Type B pancreatic cell (in vitro differentiated cells): Measurements from ENCODE around the gene RFX4. TPM values are rescaled to one million over a fixed set of nuclear protein-coding genes. Genes with fewer than 3 reads are reported as not detected.

Experiments
- DNase-seq: peaks from one replicate; pipeline ENCODE4 v3.0.0; 2021; ENCODE audit warnings: mixed read lengths; ENCODE audit not compliant: unreplicated experiment; ENCODE audit errors: extremely low spot score
- H3K27ac Mint-ChIP-seq: 2 replicates; pipeline ENCODE4 v1.8.0; 2021; ENCODE audit warnings: mild to moderate bottlenecking, mixed read lengths
- H3K27me3 Mint-ChIP-seq: 2 replicates; pipeline ENCODE4 v1.8.0; 2021; ENCODE audit warnings: mixed read lengths
- H3K36me3 Mint-ChIP-seq: 2 replicates; pipeline ENCODE4 v1.8.0; 2021; ENCODE audit warnings: mixed read lengths
- H3K4me1 Mint-ChIP-seq: one replicate; pipeline ENCODE4 v1.8.0; 2021; ENCODE audit warnings: mixed read lengths; ENCODE audit not compliant: unreplicated experiment
- H3K4me3 Mint-ChIP-seq: 2 replicates; pipeline ENCODE4 v1.8.0; 2021; ENCODE audit warnings: mild to moderate bottlenecking, mixed read lengths
- H3K9me3 Mint-ChIP-seq: 2 replicates; pipeline ENCODE4 v1.8.0; 2021; ENCODE audit warnings: mixed read lengths
- CTCF ChIP-seq: fragments of 200-600 bp; sonication (generic); conservative IDR thresholded peaks from 2 replicates; pipeline ENCODE4 v1.5.0; 2021; ENCODE audit warnings: antibody characterized with exemption, mild to moderate bottlenecking
- total RNA-seq: library from RNA; stranded (reverse); gene quantifications from 2 replicates; pipeline ENCODE4 v1.2.1, GENCODE V29; 2021; ENCODE audit warnings: low replicate concordance

The RFX4 gene
- total RNA-seq, 1 donor from 2014 or later = 25.4 TPM

GRCh38 chr12:106582249-106582591 lies 584 bp upstream of the RFX4 start:
- peak overlapping the region; percentile 83 for H3K4me3 Mint-ChIP-seq
- peaks cover 97% of the 10 kb centered on the region for H3K27me3 Mint-ChIP-seq
- H3K36me3 Mint-ChIP-seq = no peaks in the 10 kb centered on the region
- peak overlapping the region; percentile 58 for H3K27ac Mint-ChIP-seq
- H3K4me1 Mint-ChIP-seq = peaks cover 10% of the 10 kb centered on the region
- TF ChIP-seq CTCF = peak; percentile 44
- H3K9me3 Mint-ChIP-seq = no peaks in the 10 kb centered on the region
- no peak for DNase-seq

- no peak for TF ChIP-seq CTCF
- Mint-ChIP-seq H3K27me3 (peaks cover 97% of the 10 kb centered on the region), H3K4me1 (peaks cover 10% of the 10 kb centered on the region), H3K4me3 (peak overlapping the region; percentile 88), H3K36me3 (no peaks in the 10 kb centered on the region), H3K27ac (peak overlapping the region; percentile 65), H3K9me3 (no peaks in the 10 kb centered on the region)
- DNase-seq = no peak
These were observed 669 bp downstream of the RFX4 start for GRCh38 chr12:106583242-106584103.

- peaks cover 10% of the 10 kb centered on the region for H3K4me1 Mint-ChIP-seq
- H3K9me3 Mint-ChIP-seq = no peaks in the 10 kb centered on the region
- no peak for TF ChIP-seq CTCF
- no peak overlapping the region for H3K27ac Mint-ChIP-seq
- no peaks in the 10 kb centered on the region for H3K36me3 Mint-ChIP-seq
- H3K4me3 Mint-ChIP-seq = peak overlapping the region; percentile 82
- H3K27me3 Mint-ChIP-seq = peaks cover 97% of the 10 kb centered on the region
- no peak for DNase-seq
These were observed 1.6 kb downstream of the RFX4 start for GRCh38 chr12:106584104-106585064.

DNA sequence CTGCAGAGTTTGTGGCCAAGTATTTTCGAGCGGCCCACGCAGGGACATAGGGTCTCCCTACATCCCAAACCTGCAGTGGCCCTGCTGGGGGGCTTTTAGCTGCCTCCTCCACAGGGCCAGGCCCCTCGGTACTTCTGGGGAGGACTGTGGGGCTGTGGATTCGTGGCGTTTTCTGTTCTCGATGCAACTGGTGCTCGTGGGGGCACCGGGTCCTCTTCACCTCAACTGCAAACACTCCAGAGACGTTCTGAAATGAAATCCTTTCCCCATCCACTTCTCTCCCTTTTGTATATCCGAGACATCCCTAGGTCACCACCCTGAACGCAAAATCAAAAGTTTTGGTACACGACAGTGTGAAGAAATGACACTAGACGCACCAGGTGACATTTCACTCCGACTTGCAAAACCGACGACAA lies 2.3 kb downstream of the RFX4 start:
- H3K36me3 Mint-ChIP-seq = no peaks in the 10 kb centered on the region
- H3K4me1 Mint-ChIP-seq = peaks cover 10% of the 10 kb centered on the region
- H3K27ac Mint-ChIP-seq = peak overlapping the region; percentile 22
- no peak for TF ChIP-seq CTCF
- DNase-seq = no peak
- H3K27me3 Mint-ChIP-seq = peaks cover 97% of the 10 kb centered on the region
- no peaks in the 10 kb centered on the region for H3K9me3 Mint-ChIP-seq
- peak overlapping the region; percentile 82 for H3K4me3 Mint-ChIP-seq

- Mint-ChIP-seq H3K9me3 (no peaks in the 10 kb centered on the region), H3K27ac (peak overlapping the region; percentile 22), H3K4me1 (peaks cover 10% of the 10 kb centered on the region), H3K27me3 (peaks cover 97% of the 10 kb centered on the region), H3K4me3 (peak overlapping the region; percentile 85), H3K36me3 (no peaks in the 10 kb centered on the region)
- no peak for TF ChIP-seq CTCF
- no peak for DNase-seq
These were observed 2.9 kb downstream of the RFX4 start for GRCh38 chr12:106585521-106586277.
